ENCODE results near the gene ZFP90. TPM values are rescaled to one million over a fixed set of nuclear protein-coding genes. Genes with fewer than 3 reads are reported as not detected.

The ZFP90 gene
- total RNA-seq, 1 experiment from 2014 or later, result 21.8 TPM

DNA sequence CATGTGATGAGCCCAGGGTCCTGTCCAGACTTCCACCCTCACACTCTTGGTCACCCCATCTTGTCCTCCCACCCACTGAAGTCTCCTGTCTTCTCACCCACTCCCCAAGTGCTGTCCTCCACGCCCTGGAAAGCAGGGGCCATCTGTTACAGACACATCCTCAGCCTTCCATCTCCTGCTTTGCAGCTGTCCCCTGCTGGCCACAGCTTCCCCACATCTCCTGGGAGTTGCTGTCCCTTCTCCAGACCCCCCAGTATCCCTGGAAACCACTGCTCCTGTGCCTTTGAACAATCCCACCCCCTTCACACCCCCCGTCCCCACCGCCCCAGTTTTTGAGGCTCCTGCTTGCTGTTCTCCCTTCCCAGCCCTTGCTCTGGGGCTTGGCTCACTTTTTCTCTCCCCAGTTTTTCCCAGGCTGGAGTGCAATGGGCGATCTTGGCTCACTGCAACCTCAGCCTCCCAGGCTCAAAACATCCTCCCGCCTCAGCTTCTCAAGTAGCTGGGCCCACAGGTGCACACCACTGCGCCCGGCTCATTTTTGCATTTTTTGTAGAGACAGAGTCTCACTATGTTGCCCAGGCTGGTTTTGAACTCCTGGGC, 30.4 kb upstream of the ZFP90 start:
- H3K9me3 ChIP-seq (ENCODE audit: control insufficient read depth in 1 of 2, insufficient read depth in 1 of 2, low read depth in 1 of 2, low read length in 2 of 2), result no peaks in the 10 kb centered on the region
- H3K79me2 ChIP-seq (ENCODE audit: insufficient read depth, low read length), result no peaks in the 10 kb centered on the region
- ChIA-PET CTCF (no interaction called here), RAD21 (ENCODE audit: low non-redundant PET in 1 of 2, low total read pairs in 2 of 2, uncharacterized antibody in 2 of 2, unreplicated experiment in 2 of 2) (no interaction called here), POLR2A (no interaction called here)
- ATAC-seq, result no peak
- peaks cover 0 to 6% of the 10 kb centered on the region in 2 experiments; a peak in 1 of 4 replicates for H3K4me1 ChIP-seq (ENCODE audit: control insufficient read depth in 1 of 2, insufficient read depth in 2 of 2, low read length in 2 of 2)
- no peak overlapping the region for H2AFZ ChIP-seq (ENCODE audit: low read depth, low read length, poor library complexity, severe bottlenecking)
- H3K9me2 ChIP-seq (ENCODE audit: insufficient read depth), result no peaks in the 10 kb centered on the region
- H3K27me3 ChIP-seq (ENCODE audit: insufficient read depth, low read length), result peaks cover 3% of the 10 kb centered on the region; the same call in 1 of the 2 replicates
- H3K4me3 ChIP-seq (replicated peaks in 1 of 2; ENCODE audit: low read depth in 1 of 2, low read length in 2 of 2), result no peak overlapping the region
- H3K4me2 ChIP-seq (ENCODE audit: low read length), result no peak overlapping the region
- TF ChIP-seq EZH2 (IDR thresholded peaks at IDR 0.05) (no peak), YY1 (IDR thresholded peaks at IDR 0.05; ENCODE audit: extremely low read depth, insufficient replicate concordance, low read depth, low read length) (no peak), SP1 (IDR thresholded peaks at IDR 0.05; ENCODE audit: low read depth) (no peak)
- DNase-seq (ENCODE audit: low read depth, low spot score), result no peak
- intact Hi-C loops (cut with micrococcal nuclease), result no loop called here
- H3K36me3 ChIP-seq (ENCODE audit: control insufficient read depth in 1 of 2, insufficient read depth in 2 of 2, low read length in 2 of 2), result no peaks in the 10 kb centered on the region
- no peaks in the 10 kb centered on the region for H4K20me1 ChIP-seq (ENCODE audit: insufficient read depth)
- H3K9ac ChIP-seq (ENCODE audit: low read length), result no peak overlapping the region
- no peak overlapping the region for H3K27ac ChIP-seq (ENCODE audit: low read depth, low read length)
- no TSS peak for BruUV-seq (replicated peaks)

DNA sequence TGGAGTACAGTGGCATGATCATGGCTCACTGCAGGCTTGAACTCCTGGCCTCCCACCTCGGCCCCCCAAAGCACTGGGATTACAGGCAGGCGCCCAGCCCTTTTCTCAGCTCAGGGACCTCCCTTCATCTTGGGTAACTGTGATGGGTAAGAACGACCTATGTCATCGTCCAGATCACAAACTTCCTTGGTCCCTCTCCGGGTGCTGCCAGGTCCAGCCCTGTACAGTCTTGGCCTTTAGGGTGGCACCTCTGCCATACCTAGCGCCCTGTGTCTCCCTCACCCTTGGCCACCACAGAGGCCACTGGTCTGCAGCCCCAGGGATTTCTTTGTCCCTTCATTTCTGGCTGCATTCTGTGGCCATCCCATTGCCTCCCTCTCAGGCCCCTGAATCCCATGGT, 29.7 kb upstream of the ZFP90 start:
- no peaks in the 10 kb centered on the region for H3K9me3 ChIP-seq (ENCODE audit: control insufficient read depth in 1 of 2, insufficient read depth in 1 of 2, low read depth in 1 of 2, low read length in 2 of 2)
- ATAC-seq (no peak), DNase-seq (ENCODE audit: low read depth, low spot score) (no peak)
- no peak overlapping the region for H3K9ac ChIP-seq (ENCODE audit: low read length)
- H3K27ac ChIP-seq (ENCODE audit: low read depth, low read length), result no peak overlapping the region
- no peak overlapping the region for H3K4me3 ChIP-seq (replicated peaks in 1 of 2; ENCODE audit: low read depth in 1 of 2, low read length in 2 of 2)
- H4K20me1 ChIP-seq (ENCODE audit: insufficient read depth), result no peaks in the 10 kb centered on the region
- H3K36me3 ChIP-seq (ENCODE audit: control insufficient read depth in 1 of 2, insufficient read depth in 2 of 2, low read length in 2 of 2), result no peaks in the 10 kb centered on the region
- RAD21 ChIA-PET (ENCODE audit: low non-redundant PET in 1 of 2, low total read pairs in 2 of 2, uncharacterized antibody in 2 of 2, unreplicated experiment in 2 of 2), result no interaction called here
- CTCF ChIA-PET, result interaction anchor here (1.4 to 3.0 kb wide), 2 partner anchors 11 to 113 kb away, joined by 14 to 27 read pairs; no protein-coding TSS in a partner anchor
- peaks cover 3% of the 10 kb centered on the region; the same call in 1 of the 2 replicates for H3K27me3 ChIP-seq (ENCODE audit: insufficient read depth, low read length)
- no peak overlapping the region for H2AFZ ChIP-seq (ENCODE audit: low read depth, low read length, poor library complexity, severe bottlenecking)
- no TSS peak for BruUV-seq (replicated peaks)
- H3K9me2 ChIP-seq (ENCODE audit: insufficient read depth), result no peaks in the 10 kb centered on the region
- no peak overlapping the region for H3K4me2 ChIP-seq (ENCODE audit: low read length)
- POLR2A ChIA-PET, result no interaction called here
- H3K79me2 ChIP-seq (ENCODE audit: insufficient read depth, low read length), result no peaks in the 10 kb centered on the region
- peaks cover 0 to 6% of the 10 kb centered on the region in 2 experiments; a peak in 1 of 4 replicates for H3K4me1 ChIP-seq (ENCODE audit: control insufficient read depth in 1 of 2, insufficient read depth in 2 of 2, low read length in 2 of 2)
- no peak for TF ChIP-seq POLR2AphosphoS5 (IDR thresholded peaks at IDR 0.05; ENCODE audit: low read depth, low read length)
- TF ChIP-seq POLR2A (IDR thresholded peaks at IDR 0.05; ENCODE audit: borderline replicate concordance, extremely low read depth, insufficient read depth, insufficient read length), result no peak
- no peak for TF ChIP-seq CEBPB (IDR thresholded peaks at IDR 0.05; ENCODE audit: low read depth)
- no peak for TF ChIP-seq ELF1 (IDR thresholded peaks at IDR 0.05; ENCODE audit: borderline replicate concordance, low read depth)
- TF ChIP-seq, protein P1, sequence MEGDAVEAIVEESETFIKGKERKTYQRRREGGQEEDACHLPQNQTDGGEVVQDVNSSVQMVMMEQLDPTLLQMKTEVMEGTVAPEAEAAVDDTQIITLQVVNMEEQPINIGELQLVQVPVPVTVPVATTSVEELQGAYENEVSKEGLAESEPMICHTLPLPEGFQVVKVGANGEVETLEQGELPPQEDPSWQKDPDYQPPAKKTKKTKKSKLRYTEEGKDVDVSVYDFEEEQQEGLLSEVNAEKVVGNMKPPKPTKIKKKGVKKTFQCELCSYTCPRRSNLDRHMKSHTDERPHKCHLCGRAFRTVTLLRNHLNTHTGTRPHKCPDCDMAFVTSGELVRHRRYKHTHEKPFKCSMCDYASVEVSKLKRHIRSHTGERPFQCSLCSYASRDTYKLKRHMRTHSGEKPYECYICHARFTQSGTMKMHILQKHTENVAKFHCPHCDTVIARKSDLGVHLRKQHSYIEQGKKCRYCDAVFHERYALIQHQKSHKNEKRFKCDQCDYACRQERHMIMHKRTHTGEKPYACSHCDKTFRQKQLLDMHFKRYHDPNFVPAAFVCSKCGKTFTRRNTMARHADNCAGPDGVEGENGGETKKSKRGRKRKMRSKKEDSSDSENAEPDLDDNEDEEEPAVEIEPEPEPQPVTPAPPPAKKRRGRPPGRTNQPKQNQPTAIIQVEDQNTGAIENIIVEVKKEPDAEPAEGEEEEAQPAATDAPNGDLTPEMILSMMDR (IDR thresholded peaks at IDR 0.05 in 2 of 3, conservative IDR thresholded peaks at IDR 0.05 in 1 of 3; ENCODE audit: borderline replicate concordance in 1 of 3, insufficient read depth in 1 of 3, low read depth in 2 of 3, low read length in 2 of 3), result no peak
- no peak for TF ChIP-seq REST (IDR thresholded peaks at IDR 0.05; ENCODE audit: low read depth)
- TF ChIP-seq EZH2phosphoT487 (IDR thresholded peaks at IDR 0.05; ENCODE audit: borderline replicate concordance), result no peak
- no peak for TF ChIP-seq TCF7L2 (IDR thresholded peaks at IDR 0.05; ENCODE audit: borderline replicate concordance, extremely low read depth, insufficient read depth, insufficient read length)
- TF ChIP-seq, protein P2, sequence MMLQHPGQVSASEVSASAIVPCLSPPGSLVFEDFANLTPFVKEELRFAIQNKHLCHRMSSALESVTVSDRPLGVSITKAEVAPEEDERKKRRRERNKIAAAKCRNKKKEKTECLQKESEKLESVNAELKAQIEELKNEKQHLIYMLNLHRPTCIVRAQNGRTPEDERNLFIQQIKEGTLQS (IDR thresholded peaks at IDR 0.05), result no peak
- intact Hi-C loops (cut with micrococcal nuclease), result no loop called here
